ENCODE measurements around the gene FOXG1. TPM values are rescaled to one million over a fixed set of nuclear protein-coding genes. Genes with fewer than 3 reads are reported as not detected.

Gene FOXG1
- polyA plus RNA-seq, 3 donors = 0.06 to 0.08 (median 0.06) TPM

DNA sequence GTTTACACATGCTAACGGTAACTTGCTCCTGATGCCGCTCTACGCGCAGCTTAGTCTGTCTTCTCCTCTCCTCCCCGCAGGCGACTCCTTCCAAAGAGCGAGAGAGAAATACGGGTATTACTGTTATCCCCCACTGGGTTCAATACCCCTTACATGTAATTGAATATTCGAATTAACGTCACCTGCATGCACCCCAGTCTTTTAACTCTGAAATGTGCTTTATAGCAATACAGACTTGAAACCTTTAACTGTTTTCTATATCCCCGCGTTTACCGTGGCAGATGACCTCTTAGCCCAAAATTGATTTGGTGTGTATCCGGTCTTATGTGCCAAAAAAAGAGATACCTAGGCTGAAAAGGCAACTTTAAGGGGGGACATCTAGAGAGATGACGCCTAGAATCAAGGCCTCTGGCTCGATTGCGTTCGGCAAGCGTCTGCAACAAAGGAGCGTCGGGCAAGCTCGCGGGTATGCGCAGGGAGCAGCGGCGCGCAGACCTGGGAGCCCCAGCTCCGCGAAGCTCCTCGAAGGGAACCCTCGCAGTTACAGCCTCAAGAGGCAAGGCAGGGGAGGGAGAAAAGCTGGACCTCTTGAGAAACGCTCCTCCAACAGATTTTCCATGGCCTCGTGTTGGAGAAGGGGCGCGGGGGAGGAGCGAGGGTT is 6.8 kb upstream of the FOXG1 start:
- DNase-seq (ENCODE audit: extremely low read depth in 1 of 11, low read depth in 9 of 11, low spot score in 4 of 11) = no peak

DNA sequence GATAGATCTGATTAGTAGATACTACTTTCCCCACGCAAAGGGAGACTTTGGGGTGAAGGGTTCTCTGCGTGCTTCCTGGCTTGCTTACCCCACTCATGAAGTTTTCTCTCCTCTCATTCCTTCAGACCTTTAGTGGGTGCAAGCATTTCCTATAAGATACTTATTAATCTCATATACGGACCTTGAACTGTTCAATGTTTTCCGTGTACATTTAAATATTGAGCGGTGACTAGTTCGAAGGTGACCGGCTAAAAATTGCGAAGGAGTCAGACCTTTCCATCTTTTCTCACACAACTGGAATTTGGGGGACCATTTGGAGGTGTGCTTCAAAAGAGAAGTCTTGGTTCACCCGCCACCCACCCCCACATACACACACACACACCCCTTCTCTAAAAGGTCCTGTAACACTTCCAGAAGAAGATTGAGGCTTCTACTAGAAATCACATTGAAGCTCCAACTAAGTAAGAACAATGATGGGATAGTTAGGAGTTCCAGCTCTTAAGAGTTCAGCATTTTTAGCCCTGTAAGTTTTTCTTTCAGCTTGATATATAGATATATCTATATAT is 6.1 kb upstream of the FOXG1 start:
- DNase-seq (ENCODE audit: extremely low read depth in 1 of 11, low read depth in 9 of 11, low spot score in 4 of 11) = no peak

DNA sequence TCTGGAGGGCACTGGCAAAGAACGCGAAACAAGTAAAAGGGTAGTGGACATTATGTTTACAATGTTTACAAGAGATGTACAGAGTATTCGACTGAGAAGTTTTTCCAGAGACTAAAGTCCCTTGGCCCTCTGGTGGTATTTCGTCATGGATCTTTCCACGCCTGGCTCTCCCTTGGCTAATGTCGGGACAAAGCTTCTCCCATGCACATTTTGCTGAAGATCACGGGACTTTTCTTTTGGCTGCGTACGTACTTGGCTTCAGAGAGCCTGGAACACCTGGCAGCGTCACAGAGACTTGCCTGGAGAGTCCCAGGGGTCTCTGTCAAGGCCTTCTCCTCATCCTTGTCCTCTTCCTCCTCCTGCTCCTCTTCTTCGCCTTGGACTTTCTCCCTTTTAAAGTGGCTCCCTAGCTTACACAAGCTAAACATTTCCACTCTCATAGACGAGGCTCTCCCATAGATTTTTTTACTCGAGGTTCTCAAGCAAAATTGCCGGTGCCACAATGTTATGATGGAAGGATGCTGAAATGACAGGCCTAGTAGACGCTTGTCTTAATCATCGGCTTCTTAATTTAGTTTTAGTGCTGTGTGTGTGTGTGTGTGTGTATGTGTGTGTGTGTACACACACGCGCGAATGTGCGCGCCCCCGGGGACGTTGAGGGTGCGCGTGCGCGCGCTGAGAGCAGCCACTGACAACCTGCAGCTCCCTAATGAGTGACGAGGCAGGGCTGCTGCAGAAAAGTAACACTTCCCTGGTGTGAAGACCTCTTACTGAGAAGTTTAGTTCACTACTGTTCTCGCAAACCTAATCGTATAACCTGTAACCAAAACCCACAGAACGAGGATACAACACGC is 4.9 kb upstream of the FOXG1 start:
- DNase-seq (ENCODE audit: extremely low read depth in 1 of 11, low read depth in 9 of 11, low spot score in 4 of 11) = no peak

DNA sequence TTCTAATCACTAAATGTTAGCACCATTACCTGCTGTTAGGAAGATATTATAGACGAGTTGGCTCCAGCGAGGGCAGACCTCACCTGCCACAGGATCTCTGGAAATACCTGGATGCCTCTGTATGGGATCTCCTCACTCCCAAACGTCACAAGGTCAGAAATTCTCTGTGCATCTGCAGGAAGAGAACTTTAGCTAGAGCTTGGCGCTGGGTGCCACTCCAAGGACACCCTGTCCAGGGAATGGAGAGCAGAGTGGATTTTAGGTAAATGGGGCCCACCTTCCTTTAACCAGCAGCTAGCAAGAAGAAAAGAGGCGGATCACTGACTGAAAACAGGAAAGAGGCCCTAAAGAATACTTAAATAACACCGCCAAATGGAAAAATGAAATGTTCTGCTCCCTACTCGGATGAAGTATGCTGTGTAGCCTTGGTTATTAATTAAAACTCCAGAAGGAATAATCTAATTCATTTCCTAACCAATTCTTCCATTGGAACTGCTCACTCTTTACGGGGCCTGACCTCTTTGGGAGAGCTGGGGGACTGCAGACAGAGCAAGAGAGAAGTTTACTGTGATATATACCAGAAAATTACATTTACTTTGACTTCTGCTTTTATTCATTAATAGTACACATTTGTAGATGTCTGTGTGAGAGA is 4.2 kb upstream of the FOXG1 start:
- DNase-seq (ENCODE audit: extremely low read depth in 1 of 11, low read depth in 9 of 11, low spot score in 4 of 11) = no peak

DNA sequence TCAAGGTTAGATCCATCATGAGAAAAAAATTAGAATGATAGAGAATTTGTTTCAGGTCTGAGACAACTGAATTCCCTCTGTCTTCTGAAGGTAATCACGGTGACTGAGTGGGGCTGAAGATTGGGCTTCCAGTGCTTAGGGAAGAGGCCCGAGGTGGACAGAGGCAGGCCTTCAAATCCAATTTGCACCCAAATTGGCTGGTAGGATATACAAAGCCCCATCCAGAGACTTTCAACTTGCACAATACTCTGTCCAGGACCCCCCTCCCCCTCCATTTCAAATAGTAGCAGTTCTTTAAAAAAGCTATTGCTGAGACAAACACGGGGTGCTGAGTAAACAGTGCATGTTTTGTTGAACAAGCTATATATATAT is 3.6 kb upstream of the FOXG1 start:
- DNase-seq (ENCODE audit: extremely low read depth in 1 of 11, low read depth in 9 of 11, low spot score in 4 of 11) = no peak

DNA sequence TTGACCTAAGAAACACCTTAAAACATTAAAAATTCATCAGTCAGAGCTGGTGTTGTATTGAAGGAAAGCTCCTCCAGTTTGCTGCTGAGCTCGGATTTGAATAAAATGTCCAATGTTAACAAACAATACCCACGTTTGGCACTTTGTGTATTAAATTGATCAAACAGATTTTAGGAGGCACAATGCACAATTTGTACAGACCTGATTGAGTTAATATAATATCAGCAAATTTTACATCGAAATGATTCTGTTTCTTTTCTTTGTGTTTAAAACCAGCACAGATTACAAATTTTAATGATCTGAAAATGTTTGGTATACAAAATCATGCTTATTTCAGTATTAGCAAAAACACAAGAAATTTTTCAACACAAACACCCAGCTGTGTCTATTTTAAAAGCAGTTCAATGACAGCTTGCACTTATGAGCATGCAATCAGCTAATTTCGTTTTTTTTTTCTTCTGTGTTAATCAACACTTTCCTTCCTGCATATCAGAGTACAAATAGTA is 2.8 kb upstream of the FOXG1 start:
- no peak for DNase-seq (ENCODE audit: extremely low read depth in 1 of 11, low read depth in 9 of 11, low spot score in 4 of 11)

DNA sequence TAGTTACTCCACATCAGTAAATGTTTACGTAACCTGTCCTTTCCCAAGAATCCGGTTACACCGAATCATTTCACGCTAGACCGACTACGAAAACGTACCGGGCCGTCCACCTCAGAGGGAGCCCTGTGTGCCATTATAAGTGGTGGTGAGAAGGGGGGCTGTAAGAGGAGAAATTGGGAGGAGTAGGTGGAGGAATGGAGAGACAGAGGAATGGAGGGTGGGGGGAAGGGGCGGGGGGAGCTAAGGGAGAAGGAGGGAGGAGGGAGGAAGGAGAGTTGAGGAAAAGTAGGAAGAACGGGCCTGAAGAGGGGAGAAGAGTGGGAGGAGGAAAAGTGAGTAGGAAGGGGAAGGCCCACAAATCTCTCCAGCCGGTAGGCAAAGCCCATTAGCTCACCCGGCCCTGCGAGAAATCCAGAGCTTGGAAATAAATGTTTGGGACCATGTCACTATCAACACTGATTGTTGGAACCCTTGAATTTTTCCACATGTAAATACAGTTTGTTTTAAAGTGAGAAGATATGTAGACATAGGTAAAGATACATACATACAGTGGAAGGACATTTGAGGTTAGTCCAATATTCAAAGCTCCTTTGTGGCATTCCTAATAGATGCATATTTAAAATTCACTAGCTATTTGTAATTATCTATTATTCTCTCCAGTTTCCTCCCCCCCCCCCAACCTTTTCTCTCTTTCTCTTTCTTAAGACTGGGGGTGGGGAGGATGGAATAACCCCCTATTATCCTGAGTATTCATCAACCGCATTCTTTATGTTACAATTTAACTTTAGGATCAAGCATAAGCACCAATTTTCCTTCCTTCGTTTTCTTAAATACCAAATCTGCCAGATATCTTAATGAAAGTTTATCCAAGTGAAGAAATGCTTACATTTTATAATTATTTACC is 2.1 kb upstream of the FOXG1 start:
- DNase-seq (ENCODE audit: extremely low read depth in 1 of 11, low read depth in 9 of 11, low spot score in 4 of 11) = no peak

DNA sequence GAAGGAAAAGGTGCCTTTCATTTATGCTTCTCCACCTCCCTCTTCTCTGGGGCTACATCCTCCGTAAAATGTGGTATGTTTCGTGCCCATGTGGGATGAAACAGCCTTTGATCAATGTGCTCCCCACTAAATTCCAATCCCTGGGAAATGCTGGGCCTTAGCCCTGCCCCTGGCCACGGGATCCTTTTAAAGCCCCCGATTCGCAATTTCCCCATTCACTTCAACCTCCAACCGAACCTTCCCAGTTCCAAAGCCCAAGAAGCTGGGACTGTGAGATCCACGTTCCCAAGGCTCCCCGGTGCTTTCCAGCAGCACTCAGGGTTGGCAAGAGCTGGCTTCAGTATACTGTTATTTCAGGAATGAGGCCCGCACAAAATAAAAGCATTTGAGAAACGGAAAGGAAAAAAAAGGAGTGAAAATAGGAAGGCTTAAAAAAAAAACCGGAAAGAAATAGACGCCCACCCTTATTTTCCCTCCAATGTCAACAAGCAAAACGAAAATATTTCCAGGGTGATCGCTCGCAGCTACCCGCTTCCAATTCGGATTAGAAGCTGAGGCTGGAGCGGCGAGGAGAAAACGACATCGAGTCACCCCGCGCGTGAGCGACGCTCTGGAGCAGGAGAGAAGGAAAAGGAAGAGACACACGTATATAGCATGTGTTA is 1.3 kb upstream of the FOXG1 start:
- no peak for DNase-seq (ENCODE audit: extremely low read depth in 1 of 11, low read depth in 9 of 11, low spot score in 4 of 11)

DNA sequence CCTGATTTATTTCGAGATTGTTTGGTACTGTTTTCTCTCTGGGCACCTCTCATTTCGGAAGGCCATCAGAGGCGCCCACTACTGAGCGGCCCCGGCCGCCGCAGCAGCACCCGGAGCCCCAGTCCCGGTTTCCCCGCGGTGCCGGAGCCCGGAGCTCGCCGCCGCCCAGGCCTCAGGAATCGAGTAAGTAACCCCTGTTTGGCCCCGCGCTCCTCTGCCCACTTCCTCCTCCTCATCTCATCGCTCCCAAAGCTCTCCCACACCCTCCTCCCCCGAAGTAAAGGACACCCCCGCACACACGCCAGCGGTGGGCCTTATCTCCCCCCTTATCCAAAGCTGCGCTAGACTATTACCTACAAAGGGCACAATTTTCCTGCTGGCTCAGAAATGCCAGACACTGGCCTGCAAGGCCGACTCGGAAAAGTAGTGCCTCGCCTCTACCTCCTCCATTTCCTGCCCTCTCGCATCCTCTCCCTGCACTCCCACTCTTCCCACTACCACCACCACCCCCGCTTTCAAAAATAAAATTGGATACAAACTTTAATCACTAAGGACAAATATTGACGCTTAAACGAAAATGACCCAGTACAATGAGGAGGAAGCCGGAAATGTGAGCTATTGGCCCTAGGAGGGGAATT is 637 bp upstream of the FOXG1 start:
- no peak for DNase-seq (ENCODE audit: extremely low read depth in 1 of 11, low read depth in 9 of 11, low spot score in 4 of 11)

DNA sequence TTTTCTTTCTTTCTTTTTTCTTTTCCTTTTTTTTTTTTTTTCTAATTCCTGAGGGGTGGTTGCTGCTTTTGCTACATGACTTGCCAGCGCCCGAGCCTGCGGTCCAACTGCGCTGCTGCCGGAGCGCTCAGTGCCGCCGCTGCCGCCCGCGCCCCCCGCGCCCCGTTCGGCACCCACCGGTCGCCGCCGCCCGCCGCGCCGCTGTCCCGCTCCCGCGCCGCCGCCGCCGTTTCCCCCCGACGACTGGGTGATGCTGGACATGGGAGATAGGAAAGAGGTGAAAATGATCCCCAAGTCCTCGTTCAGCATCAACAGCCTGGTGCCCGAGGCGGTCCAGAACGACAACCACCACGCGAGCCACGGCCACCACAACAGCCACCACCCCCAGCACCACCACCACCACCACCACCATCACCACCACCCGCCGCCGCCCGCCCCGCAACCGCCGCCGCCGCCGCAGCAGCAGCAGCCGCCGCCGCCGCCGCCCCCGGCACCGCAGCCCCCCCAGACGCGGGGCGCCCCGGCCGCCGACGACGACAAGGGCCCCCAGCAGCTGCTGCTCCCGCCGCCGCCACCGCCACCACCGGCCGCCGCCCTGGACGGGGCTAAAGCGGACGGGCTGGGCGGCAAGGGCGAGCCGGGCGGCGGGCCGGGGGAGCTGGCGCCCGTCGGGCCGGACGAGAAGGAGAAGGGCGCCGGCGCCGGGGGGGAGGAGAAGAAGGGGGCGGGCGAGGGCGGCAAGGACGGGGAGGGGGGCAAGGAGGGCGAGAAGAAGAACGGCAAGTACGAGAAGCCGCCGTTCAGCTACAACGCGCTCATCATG is 654 bp downstream of the FOXG1 start:
- no peak for DNase-seq (ENCODE audit: extremely low read depth in 1 of 11, low read depth in 9 of 11, low spot score in 4 of 11)

DNA sequence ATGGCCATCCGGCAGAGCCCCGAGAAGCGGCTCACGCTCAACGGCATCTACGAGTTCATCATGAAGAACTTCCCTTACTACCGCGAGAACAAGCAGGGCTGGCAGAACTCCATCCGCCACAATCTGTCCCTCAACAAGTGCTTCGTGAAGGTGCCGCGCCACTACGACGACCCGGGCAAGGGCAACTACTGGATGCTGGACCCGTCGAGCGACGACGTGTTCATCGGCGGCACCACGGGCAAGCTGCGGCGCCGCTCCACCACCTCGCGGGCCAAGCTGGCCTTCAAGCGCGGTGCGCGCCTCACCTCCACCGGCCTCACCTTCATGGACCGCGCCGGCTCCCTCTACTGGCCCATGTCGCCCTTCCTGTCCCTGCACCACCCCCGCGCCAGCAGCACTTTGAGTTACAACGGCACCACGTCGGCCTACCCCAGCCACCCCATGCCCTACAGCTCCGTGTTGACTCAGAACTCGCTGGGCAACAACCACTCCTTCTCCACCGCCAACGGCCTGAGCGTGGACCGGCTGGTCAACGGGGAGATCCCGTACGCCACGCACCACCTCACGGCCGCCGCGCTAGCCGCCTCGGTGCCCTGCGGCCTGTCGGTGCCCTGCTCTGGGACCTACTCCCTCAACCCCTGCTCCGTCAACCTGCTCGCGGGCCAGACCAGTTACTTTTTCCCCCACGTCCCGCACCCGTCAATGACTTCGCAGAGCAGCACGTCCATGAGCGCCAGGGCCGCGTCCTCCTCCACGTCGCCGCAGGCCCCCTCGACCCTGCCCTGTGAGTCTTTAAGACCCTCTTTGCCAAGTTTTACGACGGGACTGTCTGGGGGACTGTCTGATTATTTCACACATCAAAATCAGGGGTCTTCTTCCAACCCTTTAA is 1.5 kb downstream of the FOXG1 start:
- DNase-seq (ENCODE audit: extremely low read depth in 1 of 11, low read depth in 9 of 11, low spot score in 4 of 11) = no peak

DNA sequence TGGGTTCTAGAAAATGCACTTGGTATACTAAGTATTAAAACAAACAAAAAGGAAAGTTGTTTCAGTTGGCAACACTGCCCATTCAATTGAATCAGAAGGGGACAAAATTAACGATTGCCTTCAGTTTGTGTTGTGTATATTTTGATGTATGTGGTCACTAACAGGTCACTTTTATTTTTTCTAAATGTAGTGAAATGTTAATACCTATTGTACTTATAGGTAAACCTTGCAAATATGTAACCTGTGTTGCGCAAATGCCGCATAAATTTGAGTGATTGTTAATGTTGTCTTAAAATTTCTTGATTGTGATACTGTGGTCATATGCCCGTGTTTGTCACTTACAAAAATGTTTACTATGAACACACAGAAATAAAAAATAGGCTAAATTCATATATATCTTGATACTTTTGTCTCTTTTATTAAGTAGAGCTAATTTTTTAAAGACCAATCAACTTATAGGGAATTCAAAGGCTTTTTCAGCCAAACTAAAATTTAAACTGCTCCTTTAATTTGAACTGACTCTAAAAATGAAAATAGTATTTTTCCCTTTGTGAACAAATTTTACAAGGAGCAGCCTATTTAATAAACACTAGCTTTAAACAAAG is 2.8 kb downstream of the FOXG1 start:
- no peak for DNase-seq (ENCODE audit: extremely low read depth in 1 of 11, low read depth in 9 of 11, low spot score in 4 of 11)

DNA sequence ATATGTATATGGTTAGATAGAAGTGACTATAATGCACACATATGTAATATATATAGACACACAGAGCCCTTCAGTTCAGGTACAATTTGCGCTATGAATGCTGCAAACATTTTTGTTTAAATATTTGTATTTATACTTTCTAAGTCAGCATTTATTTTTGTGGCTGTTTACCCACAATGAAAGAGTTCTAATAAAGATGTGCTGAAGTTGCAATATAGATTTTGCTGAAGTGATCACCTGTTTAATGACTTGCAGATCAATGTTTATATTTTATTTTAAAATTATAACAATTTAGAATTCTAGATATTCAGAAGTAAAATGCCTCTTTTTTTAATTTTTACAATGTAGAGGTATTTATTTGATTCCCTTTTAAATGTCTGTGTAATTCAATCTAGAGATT is 3.5 kb downstream of the FOXG1 start:
- DNase-seq (ENCODE audit: extremely low read depth in 1 of 11, low read depth in 9 of 11, low spot score in 4 of 11) = no peak

DNA sequence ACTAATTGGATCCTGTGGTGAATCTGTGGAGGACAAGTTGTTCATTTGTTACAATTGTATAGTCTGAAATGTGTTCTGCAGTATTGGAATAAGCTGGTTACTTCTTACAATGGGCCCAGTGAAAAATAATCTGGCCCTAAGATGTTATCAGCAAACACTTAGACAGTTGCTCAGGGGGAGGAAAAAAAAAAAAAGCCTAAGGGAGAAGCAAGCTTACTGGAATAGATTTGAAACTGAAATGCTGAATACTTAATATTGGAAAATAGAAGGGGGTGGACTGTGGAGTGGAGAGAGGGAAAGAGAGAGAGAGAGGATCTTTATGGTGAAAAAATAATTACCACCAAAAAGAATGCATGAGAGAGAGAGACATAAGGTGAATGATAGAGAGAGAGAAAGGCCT is 4.0 kb downstream of the FOXG1 start:
- DNase-seq (ENCODE audit: extremely low read depth in 1 of 11, low read depth in 9 of 11, low spot score in 4 of 11) = no peak

DNA sequence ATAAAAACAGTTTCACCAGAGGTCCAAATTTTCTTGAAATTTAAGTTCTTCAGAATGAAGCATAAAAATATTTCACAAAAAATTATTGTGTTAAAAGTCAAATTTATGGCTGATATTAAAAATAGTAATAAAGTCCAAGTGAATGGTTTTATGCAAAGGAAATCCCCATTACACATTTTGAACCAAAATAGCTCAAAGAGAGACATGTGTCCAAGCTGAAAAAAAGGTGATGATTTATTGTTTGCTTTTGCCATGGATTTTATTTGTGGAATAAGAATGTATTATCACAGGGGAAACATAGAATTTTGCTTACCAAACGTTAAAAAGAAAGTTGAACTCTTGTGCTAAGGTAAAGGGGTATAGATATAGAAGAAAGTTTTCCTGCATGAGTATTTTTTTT is 4.6 kb downstream of the FOXG1 start:
- no peak for DNase-seq (ENCODE audit: extremely low read depth in 1 of 11, low read depth in 9 of 11, low spot score in 4 of 11)

DNA sequence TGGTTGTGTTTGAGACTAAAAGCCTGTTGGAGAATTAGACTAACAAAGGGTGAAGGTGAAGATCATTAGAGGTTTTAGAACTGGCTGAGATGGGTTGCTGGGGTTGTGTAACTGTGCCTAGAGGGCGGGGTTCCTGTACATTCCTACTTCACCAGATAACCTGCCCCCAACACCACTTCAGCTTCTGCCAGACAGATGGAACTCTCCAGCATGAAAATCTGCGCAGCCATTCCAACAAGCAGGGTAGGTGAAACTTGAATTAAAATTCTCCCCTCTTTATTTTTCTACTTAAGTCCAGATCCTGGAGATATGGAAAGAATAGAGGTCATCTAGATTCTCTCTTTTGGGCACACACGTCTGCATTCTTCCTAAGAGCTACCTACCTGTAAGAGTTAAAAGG is 6.0 kb downstream of the FOXG1 start:
- DNase-seq (ENCODE audit: extremely low read depth in 1 of 11, low read depth in 9 of 11, low spot score in 4 of 11) = no peak

Data from renal cortex interstitium (tissue), 11 donors.